Measurements from ENCODE around the gene UBAC1. TPM values are rescaled to one million over a fixed set of nuclear protein-coding genes. Genes with fewer than 3 reads are reported as not detected.
"Not testable (repeated sequence)": the region's sequence is repeated elsewhere in the genome, so short reads cannot be mapped to it uniquely, and the experiment has no call there.

UBAC1 gene
- total and polyA plus RNA-seq, 2 donors: 42.3 to 73.6 TPM

DNA sequence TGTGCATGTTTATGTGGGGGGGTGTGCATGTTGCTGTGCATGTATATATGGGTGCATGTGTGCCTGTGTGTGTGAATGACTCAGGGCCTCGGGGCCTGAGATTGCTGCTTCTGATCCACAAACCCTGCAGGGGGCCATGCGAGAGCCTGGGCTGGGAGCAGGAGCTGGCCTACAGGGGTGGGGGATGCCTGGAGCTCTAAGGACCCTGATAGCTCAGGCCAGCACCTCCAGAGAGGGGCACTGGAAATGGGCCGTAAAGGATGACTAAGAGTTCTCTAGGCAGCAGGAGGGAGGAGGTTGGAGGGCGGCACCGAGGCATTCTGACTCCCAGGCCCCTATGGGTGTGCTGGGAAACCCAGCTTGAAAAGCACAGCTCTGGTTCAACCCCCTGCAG lies 6.9 kb upstream of the UBAC1 start:
- H3K27me3 ChIP-seq (ENCODE audit: control insufficient read depth in 2 of 2, insufficient read depth in 1 of 2, low read length in 1 of 2): peaks cover 0 to 33% of the 10 kb centered on the region in 2 donors
- H3K9me3 ChIP-seq (ENCODE audit: control insufficient read depth in 2 of 2, insufficient read depth in 1 of 2, low read length in 1 of 2): no peaks in the 10 kb centered on the region
- WGBS: 58% methylated on average over 5 of the region's 5 CpGs
- H3K4me1 ChIP-seq (ENCODE audit: control insufficient read depth in 2 of 2, insufficient read depth in 2 of 2, low read length in 2 of 2): no peaks in the 10 kb centered on the region
- no peak overlapping the region for H3K27ac ChIP-seq (ENCODE audit: low read depth in 1 of 2, low read length in 1 of 2)
- no peak for DNase-seq (ENCODE audit: low read depth in 6 of 9, low spot score in 9 of 9)
- H3K36me3 ChIP-seq (ENCODE audit: control insufficient read depth in 2 of 2, insufficient read depth in 2 of 2, low read length in 1 of 2): no peaks in the 10 kb centered on the region
- H3K4me3 ChIP-seq (ENCODE audit: low read length in 2 of 2): no peak overlapping the region

DNA sequence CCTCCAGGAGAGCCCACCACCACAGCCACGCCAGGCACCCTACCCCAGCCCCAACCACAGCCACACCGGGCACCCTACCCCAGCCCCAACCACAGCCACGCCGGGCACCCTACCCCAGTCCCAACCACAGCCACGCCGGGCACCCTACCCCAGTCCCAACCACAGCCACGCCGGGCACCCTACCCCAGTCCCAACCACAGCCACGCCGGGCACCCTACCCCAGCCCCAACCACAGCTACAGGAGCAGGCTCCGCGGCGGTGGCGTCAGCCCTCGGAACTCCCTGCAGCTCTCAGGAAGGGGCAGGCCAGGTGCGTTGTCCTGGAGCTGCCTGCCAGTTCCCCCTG lies 5.7 kb upstream of the UBAC1 start:
- not testable (repeated sequence) for H3K27ac ChIP-seq (ENCODE audit: low read depth in 1 of 2, low read length in 1 of 2); H3K36me3 ChIP-seq (ENCODE audit: control insufficient read depth in 2 of 2, insufficient read depth in 2 of 2, low read length in 1 of 2); H3K4me1 ChIP-seq (ENCODE audit: control insufficient read depth in 2 of 2, insufficient read depth in 2 of 2, low read length in 2 of 2); DNase-seq (ENCODE audit: low read depth in 6 of 9, low spot score in 9 of 9); H3K9me3 ChIP-seq (ENCODE audit: control insufficient read depth in 2 of 2, insufficient read depth in 1 of 2, low read length in 1 of 2); H3K4me3 ChIP-seq (ENCODE audit: low read length in 2 of 2)
- H3K27me3 ChIP-seq (ENCODE audit: control insufficient read depth in 2 of 2, insufficient read depth in 1 of 2, low read length in 1 of 2): peaks cover 0 to 43% of the 10 kb centered on the region in 2 donors
- WGBS: 31% methylated on average over 16 of the region's 16 CpGs

DNA sequence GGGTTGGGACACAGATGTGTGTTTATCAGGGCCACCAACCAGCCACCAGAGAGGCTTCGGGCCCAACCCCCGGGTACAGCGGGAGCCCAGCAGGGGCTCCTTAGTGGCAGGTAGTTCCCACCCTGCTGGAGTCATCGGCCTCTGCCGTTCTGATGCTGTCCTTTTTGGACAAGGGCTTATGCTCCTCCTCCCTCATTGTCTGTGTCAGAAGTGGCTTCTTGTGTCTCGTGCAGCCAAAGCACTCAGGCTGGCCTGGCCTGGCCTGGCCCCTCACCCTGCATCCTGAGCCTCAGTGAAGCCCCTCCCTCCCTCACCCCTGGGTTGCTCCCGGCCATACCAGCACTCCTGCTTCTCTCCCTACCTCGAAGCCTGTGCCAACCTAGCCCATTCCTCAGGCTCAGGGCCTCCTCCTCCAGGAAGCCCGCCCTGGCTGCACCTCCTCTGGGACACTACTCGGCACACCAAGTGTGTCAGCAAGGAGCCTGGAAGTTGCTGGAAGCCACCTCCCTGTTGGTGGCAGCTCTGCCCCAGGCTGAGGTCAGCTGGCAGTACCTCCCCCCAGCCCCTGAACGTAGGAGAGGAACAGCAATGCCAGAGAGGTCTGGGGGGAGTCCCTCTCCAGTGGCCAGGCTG lies 4.1 kb upstream of the UBAC1 start:
- DNase-seq (ENCODE audit: low read depth in 6 of 9, low spot score in 9 of 9): no peak
- no peaks in the 10 kb centered on the region for H3K36me3 ChIP-seq (ENCODE audit: control insufficient read depth in 2 of 2, insufficient read depth in 2 of 2, low read length in 1 of 2)
- no peaks in the 10 kb centered on the region for H3K9me3 ChIP-seq (ENCODE audit: control insufficient read depth in 2 of 2, insufficient read depth in 1 of 2, low read length in 1 of 2)
- WGBS: 87% methylated on average over 11 of the region's 11 CpGs
- no peak overlapping the region for H3K4me3 ChIP-seq (ENCODE audit: low read length in 2 of 2)
- H3K27me3 ChIP-seq (ENCODE audit: control insufficient read depth in 2 of 2, insufficient read depth in 1 of 2, low read length in 1 of 2): peaks cover 0 to 46% of the 10 kb centered on the region in 2 donors
- H3K27ac ChIP-seq (ENCODE audit: low read depth in 1 of 2, low read length in 1 of 2): no peak overlapping the region
- peaks cover 0 to 15% of the 10 kb centered on the region in 2 donors for H3K4me1 ChIP-seq (ENCODE audit: control insufficient read depth in 2 of 2, insufficient read depth in 2 of 2, low read length in 2 of 2)

DNA sequence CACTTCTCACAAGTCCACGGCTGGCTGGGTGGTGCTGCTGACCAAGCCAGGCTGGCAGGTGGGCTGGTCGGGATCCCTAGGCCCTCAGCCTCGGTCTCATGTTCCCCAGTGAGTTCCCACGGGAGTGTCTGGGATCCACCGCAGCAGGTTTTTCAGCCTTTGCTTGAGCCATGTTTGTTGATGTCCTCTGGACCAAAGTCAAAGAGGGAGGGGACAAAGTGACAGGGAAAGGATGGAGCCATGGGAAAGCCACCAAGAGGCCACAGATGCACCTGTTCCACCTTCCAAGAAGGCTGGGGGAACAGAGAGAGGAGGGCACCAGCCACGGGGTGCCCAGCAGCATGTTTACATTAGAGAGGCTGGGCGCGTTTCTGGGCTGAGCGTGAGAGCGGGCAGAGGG lies 2.8 kb upstream of the UBAC1 start:
- Histone ChIP-seq H3K4me1 (ENCODE audit: control insufficient read depth in 2 of 2, insufficient read depth in 2 of 2, low read length in 2 of 2) (peaks cover 3 to 24% of the 10 kb centered on the region in 2 donors), H3K36me3 (ENCODE audit: control insufficient read depth in 2 of 2, insufficient read depth in 2 of 2, low read length in 1 of 2) (no peaks in the 10 kb centered on the region), H3K4me3 (ENCODE audit: low read length in 2 of 2) (no peak overlapping the region), H3K9me3 (ENCODE audit: control insufficient read depth in 2 of 2, insufficient read depth in 1 of 2, low read length in 1 of 2) (no peaks in the 10 kb centered on the region), H3K27me3 (ENCODE audit: control insufficient read depth in 2 of 2, insufficient read depth in 1 of 2, low read length in 1 of 2) (peaks cover 0 to 40% of the 10 kb centered on the region in 2 donors), H3K27ac (ENCODE audit: low read depth in 1 of 2, low read length in 1 of 2) (no peak overlapping the region)
- WGBS: 78% methylated on average over 10 of the region's 10 CpGs
- DNase-seq (ENCODE audit: low read depth in 6 of 9, low spot score in 9 of 9): no peak

DNA sequence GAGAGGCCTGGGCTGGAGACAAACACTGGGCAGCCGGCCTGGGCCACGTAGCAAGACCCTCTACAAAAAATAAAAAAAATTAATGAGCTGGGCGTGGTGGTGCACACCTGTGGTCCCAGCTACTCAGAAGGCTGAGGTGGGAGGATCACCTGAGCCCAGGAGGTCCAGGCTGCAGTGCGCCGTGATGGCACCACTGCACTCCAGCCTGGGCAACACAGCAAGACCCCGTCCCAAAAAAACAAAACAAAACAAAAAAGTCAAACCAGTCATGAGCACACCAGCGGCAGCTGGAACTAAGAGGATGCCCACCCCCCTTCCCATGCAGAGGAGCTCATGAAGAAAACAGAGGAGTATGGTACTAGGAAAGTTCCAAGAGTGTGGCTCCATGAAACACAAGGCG lies 2.2 kb upstream of the UBAC1 start:
- peaks cover 3 to 24% of the 10 kb centered on the region in 2 donors for H3K4me1 ChIP-seq (ENCODE audit: control insufficient read depth in 2 of 2, insufficient read depth in 2 of 2, low read length in 2 of 2)
- H3K4me3 ChIP-seq (ENCODE audit: low read length in 2 of 2): no peak overlapping the region

DNA sequence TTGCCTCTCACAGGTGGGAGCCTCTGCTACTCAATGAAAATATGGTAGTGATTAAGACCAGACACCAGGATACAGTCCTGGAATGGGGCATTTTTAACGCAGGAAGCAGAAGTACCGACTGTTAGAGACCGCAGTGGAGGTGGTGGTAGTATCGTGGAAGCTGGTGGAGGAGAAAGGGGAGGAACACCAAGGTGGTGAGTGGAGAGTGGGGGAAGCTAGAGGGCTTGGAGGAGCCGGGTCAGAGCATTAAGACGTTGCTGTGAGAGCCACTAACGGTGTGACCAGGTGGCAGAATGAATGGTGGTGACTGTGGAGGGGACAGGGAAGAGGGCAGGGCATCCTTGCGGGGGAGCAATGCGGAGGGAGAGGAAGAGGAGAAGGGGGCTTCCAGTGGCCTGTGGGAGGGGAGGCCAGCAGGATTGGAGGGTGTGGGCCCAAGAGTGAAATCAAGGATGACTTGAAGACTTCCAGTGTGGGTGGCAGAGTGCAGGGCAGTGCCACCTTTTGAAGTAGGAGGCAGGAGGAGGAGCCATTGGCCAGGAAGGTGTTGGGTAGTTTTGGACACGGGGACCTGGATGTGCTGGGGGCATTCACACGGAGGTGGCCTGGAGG lies 1.6 kb upstream of the UBAC1 start:
- Histone ChIP-seq H3K4me1 (ENCODE audit: control insufficient read depth in 2 of 2, insufficient read depth in 2 of 2, low read length in 2 of 2) (peaks cover 3 to 24% of the 10 kb centered on the region in 2 donors), H3K27me3 (ENCODE audit: control insufficient read depth in 2 of 2, insufficient read depth in 1 of 2, low read length in 1 of 2) (peaks cover 0 to 29% of the 10 kb centered on the region in 2 donors), H3K36me3 (ENCODE audit: control insufficient read depth in 2 of 2, insufficient read depth in 2 of 2, low read length in 1 of 2) (peaks cover 0 to 4% of the 10 kb centered on the region in 2 donors), H3K4me3 (ENCODE audit: low read length in 2 of 2) (no peak overlapping the region), H3K9me3 (ENCODE audit: control insufficient read depth in 2 of 2, insufficient read depth in 1 of 2, low read length in 1 of 2) (no peaks in the 10 kb centered on the region), H3K27ac (ENCODE audit: low read depth in 1 of 2, low read length in 1 of 2) (no peak overlapping the region)
- no peak for DNase-seq (ENCODE audit: low read depth in 6 of 9, low spot score in 9 of 9)
- whole genome bisulfite sequencing: 30% methylated on average over 11 of the region's 11 CpGs

More for the DNA sequence above, 2.2 kb upstream of the UBAC1 start:
- Histone ChIP-seq H3K36me3 (ENCODE audit: control insufficient read depth in 2 of 2, insufficient read depth in 2 of 2, low read length in 1 of 2) (peaks cover 0 to 3% of the 10 kb centered on the region in 2 donors), H3K9me3 (ENCODE audit: control insufficient read depth in 2 of 2, insufficient read depth in 1 of 2, low read length in 1 of 2) (no peaks in the 10 kb centered on the region), H3K27ac (ENCODE audit: low read depth in 1 of 2, low read length in 1 of 2) (no peak overlapping the region), H3K27me3 (ENCODE audit: control insufficient read depth in 2 of 2, insufficient read depth in 1 of 2, low read length in 1 of 2) (peaks cover 0 to 34% of the 10 kb centered on the region in 2 donors)
- no peak for DNase-seq (ENCODE audit: low read depth in 6 of 9, low spot score in 9 of 9)
- WGBS: 97% methylated on average over 8 of the region's 8 CpGs

DNA sequence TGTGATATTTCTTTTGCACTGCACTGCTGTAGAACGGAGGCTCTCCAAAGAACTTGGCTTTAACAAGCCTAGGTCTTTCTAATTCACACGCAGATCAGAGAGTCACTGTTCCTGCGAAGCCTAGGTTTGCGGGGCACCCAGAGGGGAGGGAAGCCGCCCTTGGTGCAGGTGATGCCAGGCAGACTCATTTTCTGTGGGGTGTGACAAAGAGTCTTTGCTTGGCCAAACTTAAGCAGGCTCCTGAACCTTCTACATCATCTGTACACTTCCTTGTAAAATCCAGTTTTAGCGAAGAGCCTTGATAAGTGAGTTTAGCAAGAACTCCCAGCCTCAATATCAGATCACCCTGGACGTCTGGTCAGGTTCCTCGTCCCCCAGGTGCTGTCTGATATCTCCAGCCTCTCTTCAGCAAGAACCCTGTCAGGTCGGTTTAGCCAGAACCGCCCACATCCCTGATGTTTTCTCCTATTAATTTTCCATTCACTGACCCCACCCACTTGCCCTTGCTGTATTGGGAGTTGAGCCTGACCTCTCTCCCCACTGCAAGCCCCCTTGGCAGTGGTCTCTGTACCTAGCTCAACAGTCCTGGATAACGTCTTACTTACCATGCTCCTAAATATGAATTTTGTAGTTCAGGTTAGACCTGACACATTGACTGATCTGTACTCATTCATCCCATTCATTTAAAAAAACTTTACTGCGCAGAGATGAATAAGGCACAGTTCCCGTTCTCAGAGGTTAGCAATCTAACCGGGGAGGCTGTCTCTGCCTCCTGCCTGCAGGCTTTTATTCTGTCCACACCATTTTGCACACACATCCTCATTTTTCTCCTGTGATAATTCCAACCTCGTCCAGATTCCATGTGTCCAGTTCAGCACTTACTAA lies 880 bp upstream of the UBAC1 start:
- 42% methylated on average over 15 of the region's 15 CpGs for WGBS
- Histone ChIP-seq H3K4me1 (ENCODE audit: control insufficient read depth in 2 of 2, insufficient read depth in 2 of 2, low read length in 2 of 2) (peaks cover 3 to 24% of the 10 kb centered on the region in 2 donors), H3K27me3 (ENCODE audit: control insufficient read depth in 2 of 2, insufficient read depth in 1 of 2, low read length in 1 of 2) (peaks cover 0 to 26% of the 10 kb centered on the region in 2 donors), H3K36me3 (ENCODE audit: control insufficient read depth in 2 of 2, insufficient read depth in 2 of 2, low read length in 1 of 2) (peaks cover 0 to 4% of the 10 kb centered on the region in 2 donors), H3K27ac (ENCODE audit: low read depth in 1 of 2, low read length in 1 of 2) (no peak overlapping the region), H3K4me3 (ENCODE audit: low read length in 2 of 2) (no peak overlapping the region), H3K9me3 (ENCODE audit: control insufficient read depth in 2 of 2, insufficient read depth in 1 of 2, low read length in 1 of 2) (no peaks in the 10 kb centered on the region)
- DNase-seq (ENCODE audit: low read depth in 6 of 9, low spot score in 9 of 9): no peak

DNA sequence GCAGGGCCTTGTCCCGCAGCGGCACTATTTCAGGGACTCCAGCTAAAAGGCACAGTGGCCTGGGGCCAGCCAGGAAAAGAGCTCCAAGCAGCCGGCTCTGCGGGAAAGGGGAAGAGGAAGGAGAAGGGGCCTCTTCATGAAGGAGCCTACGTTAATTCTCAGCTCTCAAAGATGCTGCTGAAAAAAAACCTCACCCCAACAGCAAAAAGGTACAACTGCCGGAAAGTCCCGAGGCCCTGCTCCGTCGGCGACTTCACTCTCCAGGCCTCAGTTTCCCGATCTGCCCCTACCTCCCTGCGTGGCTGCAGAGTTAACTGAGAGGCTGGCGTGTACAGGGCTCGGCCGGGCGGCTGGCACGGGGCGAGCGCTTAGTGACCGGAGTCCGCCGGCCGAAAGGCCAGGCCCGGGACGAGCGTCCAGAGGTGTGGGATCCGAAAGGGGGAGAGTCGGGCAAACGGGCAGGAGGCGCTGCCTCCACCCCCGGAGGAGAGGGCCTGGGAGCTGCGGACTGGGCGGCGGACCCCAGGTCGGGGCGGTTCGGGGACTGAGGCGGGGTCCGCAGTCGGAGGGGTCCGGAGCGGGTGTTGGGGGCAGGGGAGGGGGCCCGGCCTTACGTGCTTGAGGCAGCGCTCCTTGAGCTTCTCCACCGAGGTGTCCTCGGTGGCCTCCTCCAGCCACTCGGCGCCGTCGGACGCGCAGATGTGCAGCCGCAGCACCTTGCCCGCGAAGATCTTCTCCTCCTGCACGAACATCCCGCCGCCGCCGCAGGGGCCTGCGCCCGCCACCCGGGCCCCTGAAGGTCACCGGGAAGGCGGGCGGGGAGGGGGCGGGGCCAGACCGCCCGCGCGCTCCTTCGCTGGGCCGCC lies 529 bp downstream of the UBAC1 start:
- H3K36me3 ChIP-seq (ENCODE audit: control insufficient read depth in 2 of 2, insufficient read depth in 2 of 2, low read length in 1 of 2): peaks cover 0 to 4% of the 10 kb centered on the region in 2 donors
- 1% methylated on average over 74 of the region's 74 CpGs for WGBS
- H3K9me3 ChIP-seq (ENCODE audit: control insufficient read depth in 2 of 2, insufficient read depth in 1 of 2, low read length in 1 of 2): no peaks in the 10 kb centered on the region
- H3K27me3 ChIP-seq (ENCODE audit: control insufficient read depth in 2 of 2, insufficient read depth in 1 of 2, low read length in 1 of 2): peaks cover 0 to 25% of the 10 kb centered on the region in 2 donors
- H3K4me1 ChIP-seq (ENCODE audit: control insufficient read depth in 2 of 2, insufficient read depth in 2 of 2, low read length in 2 of 2): peaks cover 3 to 24% of the 10 kb centered on the region in 2 donors
- H3K4me3 ChIP-seq (ENCODE audit: low read length in 2 of 2): peak overlapping the region; percentile 65 to 74
- peak overlapping the region; percentile 32 to 67 for H3K27ac ChIP-seq (ENCODE audit: low read depth in 1 of 2, low read length in 1 of 2)
- DNase-seq (ENCODE audit: low read depth in 6 of 9, low spot score in 9 of 9): no peak

All from thymus (tissue), 11 donors.